GM18526 (cell line): ENCODE data around the gene BRSK2.

Experiments
- POLR2A ChIP-seq: IDR thresholded peaks from 3 replicates; pipeline ENCODE4 v1.6.1; 2011; ENCODE audit not compliant: insufficient read length; ENCODE audit errors: extremely low read depth

BRSK2 gene

GRCh38 chr11:1479006-1479677, 89.4 kb downstream of the BRSK2 start:
- no peak for TF ChIP-seq POLR2A

- TF ChIP-seq POLR2A = no peak
Observed at GRCh38 chr11:1479678-1480118, 90.0 kb downstream of the BRSK2 start.

- no peak for TF ChIP-seq POLR2A
Observed at GRCh38 chr11:1480191-1480554, 90.4 kb downstream of the BRSK2 start.

- no peak for TF ChIP-seq POLR2A
Observed at GRCh38 chr11:1480555-1481482, 91.1 kb downstream of the BRSK2 start.

- no peak for TF ChIP-seq POLR2A
Observed at GRCh38 chr11:1481483-1481825, 91.7 kb downstream of the BRSK2 start.

GRCh38 chr11:1481861-1482441, 92.2 kb downstream of the BRSK2 start:
- no peak for TF ChIP-seq POLR2A

GRCh38 chr11:1482581-1483444, 93.1 kb downstream of the BRSK2 start:
- TF ChIP-seq POLR2A = no peak

GRCh38 chr11:1483445-1483961, 93.8 kb downstream of the BRSK2 start:
- TF ChIP-seq POLR2A = no peak

GRCh38 chr11:1484061-1484671, 94.4 kb downstream of the BRSK2 start:
- no peak for TF ChIP-seq POLR2A

- no peak for TF ChIP-seq POLR2A
Observed at GRCh38 chr11:1484695-1485503, 95.2 kb downstream of the BRSK2 start.

GRCh38 chr11:1485504-1485885, 95.8 kb downstream of the BRSK2 start:
- TF ChIP-seq POLR2A = no peak

GRCh38 chr11:1486054-1486825, 96.5 kb downstream of the BRSK2 start, which contains the start of gene MOB2:
Gene MOB2, minus strand, starts transcription at chr11:1486779. Its CDS starts 223 bp downstream, at chr11:1486556.
- TF ChIP-seq POLR2A = no peak
